ENCODE data around the gene TRAF3.

TRAF3 gene

GRCh38 chr14:102900631-102901571, 123.7 kb downstream of the TRAF3 start:
- no peaks in the 10 kb centered on the region for H3K4me1 ChIP-seq (ENCODE audit: control insufficient read depth, insufficient read depth, low read length)
- no peaks in the 10 kb centered on the region for H3K9me3 ChIP-seq (ENCODE audit: control insufficient read depth, low read length)
- H3K9ac ChIP-seq (ENCODE audit: low read length): no peak overlapping the region
- H3K36me3 ChIP-seq (ENCODE audit: control insufficient read depth, insufficient read depth, low read length): no peaks in the 10 kb centered on the region
- no peak overlapping the region for H3K4me3 ChIP-seq (ENCODE audit: low read length)
- H3K27me3 ChIP-seq (ENCODE audit: control insufficient read depth, insufficient read depth, low read length): no peaks in the 10 kb centered on the region

GRCh38 chr14:102901633-102902032, 124.4 kb downstream of the TRAF3 start:
- Histone ChIP-seq H3K9ac (ENCODE audit: low read length) (no peak overlapping the region), H3K36me3 (ENCODE audit: control insufficient read depth, insufficient read depth, low read length) (no peaks in the 10 kb centered on the region), H3K27me3 (ENCODE audit: control insufficient read depth, insufficient read depth, low read length) (no peaks in the 10 kb centered on the region), H3K4me3 (ENCODE audit: low read length) (no peak overlapping the region), H3K4me1 (ENCODE audit: control insufficient read depth, insufficient read depth, low read length) (no peaks in the 10 kb centered on the region), H3K9me3 (ENCODE audit: control insufficient read depth, low read length) (no peaks in the 10 kb centered on the region)

- Histone ChIP-seq H3K4me1 (ENCODE audit: control insufficient read depth, insufficient read depth, low read length) (no peaks in the 10 kb centered on the region), H3K27me3 (ENCODE audit: control insufficient read depth, insufficient read depth, low read length) (no peaks in the 10 kb centered on the region), H3K36me3 (ENCODE audit: control insufficient read depth, insufficient read depth, low read length) (no peaks in the 10 kb centered on the region), H3K9me3 (ENCODE audit: control insufficient read depth, low read length) (no peaks in the 10 kb centered on the region), H3K4me3 (ENCODE audit: low read length) (no peak overlapping the region), H3K9ac (ENCODE audit: low read length) (no peak overlapping the region)
These were observed 124.8 kb downstream of the TRAF3 start for GRCh38 chr14:102902086-102902485.

GRCh38 chr14:102902523-102903247, 125.4 kb downstream of the TRAF3 start:
- Histone ChIP-seq H3K4me1 (ENCODE audit: control insufficient read depth, insufficient read depth, low read length) (no peaks in the 10 kb centered on the region), H3K27me3 (ENCODE audit: control insufficient read depth, insufficient read depth, low read length) (no peaks in the 10 kb centered on the region), H3K9me3 (ENCODE audit: control insufficient read depth, low read length) (no peaks in the 10 kb centered on the region), H3K9ac (ENCODE audit: low read length) (no peak overlapping the region), H3K36me3 (ENCODE audit: control insufficient read depth, insufficient read depth, low read length) (no peaks in the 10 kb centered on the region), H3K4me3 (ENCODE audit: low read length) (no peak overlapping the region)

- Histone ChIP-seq H3K9ac (ENCODE audit: low read length) (no peak overlapping the region), H3K9me3 (ENCODE audit: control insufficient read depth, low read length) (no peaks in the 10 kb centered on the region), H3K36me3 (ENCODE audit: control insufficient read depth, insufficient read depth, low read length) (no peaks in the 10 kb centered on the region), H3K27me3 (ENCODE audit: control insufficient read depth, insufficient read depth, low read length) (no peaks in the 10 kb centered on the region), H3K4me3 (ENCODE audit: low read length) (no peak overlapping the region), H3K4me1 (ENCODE audit: control insufficient read depth, insufficient read depth, low read length) (no peaks in the 10 kb centered on the region)
These were observed 126.1 kb downstream of the TRAF3 start for GRCh38 chr14:102903248-102903888.

GRCh38 chr14:102903889-102904512, 126.8 kb downstream of the TRAF3 start:
- no peaks in the 10 kb centered on the region for H3K27me3 ChIP-seq (ENCODE audit: control insufficient read depth, insufficient read depth, low read length)
- no peak overlapping the region for H3K4me3 ChIP-seq (ENCODE audit: low read length)
- no peaks in the 10 kb centered on the region for H3K4me1 ChIP-seq (ENCODE audit: control insufficient read depth, insufficient read depth, low read length)
- no peaks in the 10 kb centered on the region for H3K9me3 ChIP-seq (ENCODE audit: control insufficient read depth, low read length)
- H3K36me3 ChIP-seq (ENCODE audit: control insufficient read depth, insufficient read depth, low read length): no peaks in the 10 kb centered on the region
- no peak overlapping the region for H3K9ac ChIP-seq (ENCODE audit: low read length)

GRCh38 chr14:102905116-102906108, 128.2 kb downstream of the TRAF3 start:
- no peak overlapping the region for H3K9ac ChIP-seq (ENCODE audit: low read length)
- H3K9me3 ChIP-seq (ENCODE audit: control insufficient read depth, low read length): no peaks in the 10 kb centered on the region
- H3K4me1 ChIP-seq (ENCODE audit: control insufficient read depth, insufficient read depth, low read length): no peaks in the 10 kb centered on the region
- no peaks in the 10 kb centered on the region for H3K27me3 ChIP-seq (ENCODE audit: control insufficient read depth, insufficient read depth, low read length)
- no peak overlapping the region for H3K4me3 ChIP-seq (ENCODE audit: low read length)
- H3K36me3 ChIP-seq (ENCODE audit: control insufficient read depth, insufficient read depth, low read length): no peaks in the 10 kb centered on the region

- H3K27me3 ChIP-seq (ENCODE audit: control insufficient read depth, insufficient read depth, low read length): no peaks in the 10 kb centered on the region
- no peak overlapping the region for H3K4me3 ChIP-seq (ENCODE audit: low read length)
- no peaks in the 10 kb centered on the region for H3K36me3 ChIP-seq (ENCODE audit: control insufficient read depth, insufficient read depth, low read length)
- no peaks in the 10 kb centered on the region for H3K9me3 ChIP-seq (ENCODE audit: control insufficient read depth, low read length)
- H3K9ac ChIP-seq (ENCODE audit: low read length): no peak overlapping the region
- H3K4me1 ChIP-seq (ENCODE audit: control insufficient read depth, insufficient read depth, low read length): no peaks in the 10 kb centered on the region
These were observed 129.5 kb downstream of the TRAF3 start for GRCh38 chr14:102906616-102907302.

- H3K36me3 ChIP-seq (ENCODE audit: control insufficient read depth, insufficient read depth, low read length): no peaks in the 10 kb centered on the region
- no peak overlapping the region for H3K9ac ChIP-seq (ENCODE audit: low read length)
- H3K9me3 ChIP-seq (ENCODE audit: control insufficient read depth, low read length): no peaks in the 10 kb centered on the region
- no peaks in the 10 kb centered on the region for H3K27me3 ChIP-seq (ENCODE audit: control insufficient read depth, insufficient read depth, low read length)
- H3K4me1 ChIP-seq (ENCODE audit: control insufficient read depth, insufficient read depth, low read length): no peaks in the 10 kb centered on the region
- no peak overlapping the region for H3K4me3 ChIP-seq (ENCODE audit: low read length)
These were observed 130.1 kb downstream of the TRAF3 start for GRCh38 chr14:102907303-102907844.

- Histone ChIP-seq H3K4me3 (ENCODE audit: low read length) (no peak overlapping the region), H3K4me1 (ENCODE audit: control insufficient read depth, insufficient read depth, low read length) (no peaks in the 10 kb centered on the region), H3K9me3 (ENCODE audit: control insufficient read depth, low read length) (no peaks in the 10 kb centered on the region), H3K9ac (ENCODE audit: low read length) (no peak overlapping the region), H3K27me3 (ENCODE audit: control insufficient read depth, insufficient read depth, low read length) (no peaks in the 10 kb centered on the region), H3K36me3 (ENCODE audit: control insufficient read depth, insufficient read depth, low read length) (no peaks in the 10 kb centered on the region)
These were observed 130.9 kb downstream of the TRAF3 start for GRCh38 chr14:102907980-102908730.
